HL-60 (cell line): ENCODE measurements around the gene LEP.

Source experiments
- CTCF ChIP-seq: IDR thresholded peaks from one replicate; pipeline ENCODE4 v1.5.1; 2011; ENCODE audit warnings: low read length, control low read depth, inconsistent platforms; ENCODE audit not compliant: insufficient read depth
- GABPA ChIP-seq: IDR thresholded peaks from 2 replicates; pipeline ENCODE4 v1.6.1; 2012; ENCODE audit warnings: low read depth
- POLR2AphosphoS5 ChIP-seq: IDR thresholded peaks from 2 replicates; pipeline ENCODE4 v1.6.1; 2012; ENCODE audit warnings: low read depth
- SPI1 ChIP-seq: IDR thresholded peaks from 2 replicates; pipeline ENCODE4 v1.6.1; 2012; ENCODE audit warnings: low read depth, mild to moderate bottlenecking, borderline replicate concordance

- TF ChIP-seq CTCF (no peak), POLR2AphosphoS5 (no peak), SPI1 (no peak), GABPA (no peak)
Measured at GRCh38 chr7:128279124-128279713, 38.1 kb downstream of the LEP start.
